SK-MEL-5 (cell line): ENCODE results near the gene TRPM8. TPM values are rescaled to one million over a fixed set of nuclear protein-coding genes. Genes with fewer than 3 reads are reported as not detected.
A peak's percentile ranks its signal among the peaks of the same experiment; 100 is the strongest.
"Not testable (repeated sequence)": the region's sequence is repeated elsewhere in the genome, so short reads cannot be mapped to it uniquely, and the experiment has no call there.

ENCODE experiments used
- DNase-seq: peaks from one replicate; pipeline ENCODE4 v3.0.0-alpha.2; 2016; ENCODE audit warnings: low read depth, low spot score
- in situ Hi-C: cut with HindIII; loops from 2 replicates; pipeline ENCODE4 v1.10.0; 2016; ENCODE audit warnings: low sequenced_read_pairs, high pct_unique_total_duplicates, low pct_unique_long_range_greater_than_20kb
- polyA plus RNA-seq, 2 experiments: library from polyadenylated mRNA; depleted of rRNA; stranded (reverse); fragments of >200 nt; gene quantifications; 2 replicates each; pipeline ENCODE4 v1.2.3, GENCODE V29; 2015
- total RNA-seq: library from RNA; depleted of rRNA; stranded (reverse); fragments of >200 nt; shearing (Covaris generic); gene quantifications from 2 replicates; pipeline ENCODE4 v1.2.3, GENCODE V29; 2014; rRNA removed

Gene TRPM8
- 28.7 and 32.7 TPM in 2 replicates for total RNA-seq
- 53.2 and 74.4 TPM in 2 replicates for polyA plus RNA-seq (2015; cell fraction: cytosol; rRNA removed)
- 220 and 236 TPM in 2 replicates for polyA plus RNA-seq (2015; cell fraction: nucleus; rRNA removed)

DNA sequence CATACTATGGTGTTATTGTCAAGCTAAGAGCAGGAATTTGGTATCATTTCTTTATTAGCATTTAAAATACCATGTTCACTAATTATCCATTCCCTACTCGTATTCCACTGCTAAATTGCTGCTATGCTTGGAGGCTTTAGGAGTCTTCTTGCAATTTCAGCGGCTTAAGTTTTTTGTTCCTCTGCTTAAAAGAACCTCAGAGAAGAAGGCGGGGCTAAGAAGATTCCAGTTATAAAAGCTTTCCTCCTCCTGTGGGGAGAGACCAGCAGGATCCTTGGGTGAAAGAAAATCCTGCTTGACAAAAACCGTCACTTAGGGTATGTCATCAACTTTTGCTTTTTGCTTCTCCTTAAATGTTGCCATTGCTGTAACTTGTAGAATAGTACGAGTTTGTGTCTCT is at the start of gene TRPM8:
TRPM8 (plus strand) TSS at position 258 of the 400 bp plus-strand sequence. CDS start 9,165 bp downstream, outside the sequence.
- no peak for DNase-seq
- in situ Hi-C loops, result no loop called here

DNA sequence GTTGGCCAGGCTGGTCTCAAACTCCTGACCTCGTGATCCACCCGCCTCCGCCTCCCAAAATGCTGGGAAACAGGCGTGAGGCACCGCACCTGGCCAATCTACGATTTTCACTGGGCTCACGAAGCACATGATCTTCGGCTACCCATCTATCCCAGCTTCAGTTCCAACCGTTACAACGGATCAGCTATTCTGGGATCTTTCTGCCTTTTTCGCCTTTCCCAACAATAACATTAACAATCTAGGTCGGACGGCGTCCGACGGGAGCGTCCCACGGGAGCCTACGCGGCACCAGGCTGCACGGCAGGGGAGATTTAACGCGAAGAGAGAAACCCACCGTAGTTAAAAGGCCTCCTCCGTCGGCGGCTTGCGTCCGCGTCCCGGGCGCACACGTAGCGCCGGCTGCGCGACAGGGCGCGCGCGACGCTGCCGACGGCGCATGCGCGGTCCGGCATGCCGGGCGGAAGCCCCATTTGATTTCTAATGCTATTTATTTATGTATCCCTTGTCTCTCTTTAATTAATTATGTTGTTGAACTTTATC is 49.1 kb upstream of the TRPM8 start, which contains the start of gene MSL3B:
MSL3B (minus strand) TSS at position 394 of the 540 bp plus-strand sequence.
- in situ Hi-C loops, result no loop called here
- peak; percentile 26 for DNase-seq

DNA sequence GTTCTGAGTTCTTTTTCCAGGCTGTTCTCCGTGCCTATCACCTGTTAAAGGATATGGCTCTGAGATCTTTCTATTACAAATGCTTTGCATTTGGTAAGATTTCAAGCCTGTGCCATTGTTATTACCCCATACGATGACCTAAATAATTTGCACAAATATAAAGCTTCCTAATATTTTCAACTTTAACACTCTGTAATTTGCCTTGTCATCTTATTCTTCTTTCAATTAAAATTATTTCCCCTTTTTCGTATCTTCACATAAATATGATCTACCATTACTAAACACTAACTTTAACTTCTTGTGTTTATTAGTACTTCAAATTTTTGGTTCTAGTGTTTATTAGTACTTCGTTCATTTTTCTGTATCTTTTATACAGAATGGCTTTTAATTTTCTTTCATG is 45.7 kb upstream of the TRPM8 start:
- no peak for DNase-seq
- in situ Hi-C loops, result no loop called here

DNA sequence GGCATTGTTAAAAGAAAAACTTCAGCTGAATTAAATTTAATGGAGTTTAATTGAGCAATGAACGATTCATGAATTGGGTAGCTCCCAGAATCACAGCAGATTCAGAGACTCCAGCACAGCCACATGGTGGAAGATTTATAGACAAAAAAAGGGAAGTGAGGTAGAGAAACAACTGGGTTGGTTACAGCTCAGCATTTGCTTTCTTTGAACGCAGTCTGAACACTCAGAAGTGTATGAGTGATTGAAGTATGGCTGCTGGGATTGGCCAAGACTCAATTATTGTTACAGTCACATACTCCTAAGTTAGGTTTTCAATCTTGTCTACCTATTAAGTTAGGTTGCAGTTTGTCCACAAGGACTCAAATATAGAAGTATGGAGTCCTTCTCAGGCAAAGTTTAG is 45.0 kb upstream of the TRPM8 start:
- DNase-seq, in situ Hi-C loops: not testable (repeated sequence)

DNA sequence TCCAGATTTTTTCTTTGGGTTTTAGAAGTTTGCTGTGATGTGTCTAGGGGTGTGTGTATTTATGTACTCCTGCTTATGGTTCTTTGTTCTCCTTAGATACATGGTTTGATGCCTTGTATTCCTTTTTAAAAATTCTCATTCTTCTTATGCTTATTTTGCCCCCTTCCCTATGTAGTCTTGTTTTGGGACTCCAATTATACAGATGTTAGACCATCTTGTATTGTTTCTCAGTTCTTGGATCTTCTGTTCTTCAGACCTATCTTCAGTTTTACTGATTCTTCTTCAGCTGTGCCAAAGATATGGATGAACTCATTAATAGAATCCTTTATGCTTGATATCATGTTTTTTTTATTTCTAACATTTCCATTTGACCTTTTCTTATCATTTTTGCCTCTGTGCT is 34.8 kb upstream of the TRPM8 start:
- in situ Hi-C loops, result no loop called here

DNA sequence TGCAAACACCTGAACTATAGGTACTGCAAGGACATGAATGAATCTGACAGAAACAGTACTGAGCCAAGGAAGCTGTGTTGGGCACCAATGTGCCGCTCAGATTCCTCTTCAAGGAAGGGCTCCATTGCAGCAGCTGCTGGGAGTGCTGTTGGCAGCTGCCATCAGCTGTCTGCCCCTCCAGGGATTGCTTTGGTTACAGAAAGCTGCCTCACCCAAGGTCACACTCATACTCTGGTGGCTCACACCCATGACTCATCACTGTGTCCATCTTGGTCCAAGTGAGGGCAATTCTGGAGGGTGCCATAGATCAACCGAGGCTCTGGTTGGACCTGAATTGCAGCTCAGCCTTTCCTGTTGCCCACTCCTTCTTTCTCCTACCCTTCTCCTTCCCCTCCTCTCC is 24.4 kb upstream of the TRPM8 start:
- DNase-seq, result no peak
- in situ Hi-C loops, result no loop called here

More for the DNA sequence above, 34.8 kb upstream of the TRPM8 start:
- no peak for DNase-seq

- in situ Hi-C loops, DNase-seq: not testable (repeated sequence)
Observed at GRCh38 chr2:233896253-233896652, 20.9 kb upstream of the TRPM8 start.

DNA sequence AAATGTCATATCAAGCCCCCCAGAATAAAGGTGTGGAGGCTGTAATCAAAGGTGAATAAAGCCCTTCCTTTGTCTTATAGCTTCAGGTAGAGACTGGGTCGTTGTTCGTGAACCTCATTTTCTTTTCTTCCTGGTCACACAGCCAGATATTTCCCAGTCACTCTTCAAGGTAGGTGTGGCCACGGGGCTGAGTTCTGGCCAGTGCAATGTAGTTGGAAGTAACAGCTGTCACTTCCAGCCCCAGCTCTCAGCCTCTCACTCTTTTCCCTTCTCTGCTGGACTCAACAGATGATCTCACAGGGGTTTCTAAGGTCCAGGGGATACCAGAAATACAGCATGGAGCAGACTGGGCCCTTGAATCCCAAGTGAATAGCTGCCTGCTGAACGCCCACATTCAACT is 15.8 kb upstream of the TRPM8 start:
- in situ Hi-C loops, result no loop called here
- DNase-seq, result no peak

GRCh38 chr2:233901884-233902283 is 15.3 kb upstream of the TRPM8 start:
- no peak for DNase-seq
- in situ Hi-C loops, result no loop called here

- in situ Hi-C loops, result no loop called here
- no peak for DNase-seq
Observed at GRCh38 chr2:233905945-233906344, 11.2 kb upstream of the TRPM8 start.

- DNase-seq, result no peak
- in situ Hi-C loops, result no loop called here
Observed at GRCh38 chr2:233907627-233908026, 9.5 kb upstream of the TRPM8 start.

DNA sequence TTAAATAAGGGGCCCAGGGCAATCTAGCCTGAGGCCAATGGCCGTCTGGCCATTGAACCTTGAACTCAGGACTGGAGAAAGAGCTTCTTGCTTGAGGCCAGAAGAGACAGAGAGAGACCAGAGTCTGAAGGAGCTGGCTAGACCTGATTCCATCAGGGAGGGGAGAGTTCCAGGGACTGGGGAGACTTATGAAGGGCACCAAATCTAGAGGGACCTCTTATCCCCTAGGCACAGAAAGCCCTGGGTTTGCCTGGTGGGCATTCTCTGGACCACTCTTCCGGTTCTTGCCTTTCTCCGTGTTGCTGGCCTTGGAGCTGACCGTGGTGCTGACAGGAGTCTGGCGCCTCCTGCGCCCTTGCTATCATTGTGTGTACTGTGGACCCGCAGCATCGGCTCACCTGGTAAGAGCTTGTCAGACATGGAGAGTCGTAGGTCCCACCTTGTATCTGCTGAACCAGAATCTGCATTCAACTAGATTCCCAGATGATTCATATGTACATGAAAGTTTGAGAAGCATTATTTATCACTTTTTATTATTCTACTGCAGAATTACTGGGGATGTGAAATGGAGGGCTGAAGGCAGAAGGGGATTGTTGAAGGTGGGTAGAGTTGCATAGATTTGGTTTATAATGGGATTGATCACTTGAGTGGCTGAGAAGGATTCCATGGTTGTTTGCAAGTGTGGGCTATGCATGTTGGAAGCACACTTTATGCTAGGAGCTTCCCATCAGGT is 4.3 kb upstream of the TRPM8 start:
- peak; percentile 30 for DNase-seq

GRCh38 chr2:233915128-233915527 is 2.0 kb upstream of the TRPM8 start:
- DNase-seq, result peak; percentile 24
- in situ Hi-C loops, result no loop called here

More for the DNA sequence above, 4.3 kb upstream of the TRPM8 start:
- in situ Hi-C loops, result no loop called here

GRCh38 chr2:233919319-233919718 is 2.1 kb downstream of the TRPM8 start:
- no peak for DNase-seq
- in situ Hi-C loops, result no loop called here

- in situ Hi-C loops, result no loop called here
- no peak for DNase-seq
Observed at GRCh38 chr2:233919938-233920337, 2.8 kb downstream of the TRPM8 start.

DNA sequence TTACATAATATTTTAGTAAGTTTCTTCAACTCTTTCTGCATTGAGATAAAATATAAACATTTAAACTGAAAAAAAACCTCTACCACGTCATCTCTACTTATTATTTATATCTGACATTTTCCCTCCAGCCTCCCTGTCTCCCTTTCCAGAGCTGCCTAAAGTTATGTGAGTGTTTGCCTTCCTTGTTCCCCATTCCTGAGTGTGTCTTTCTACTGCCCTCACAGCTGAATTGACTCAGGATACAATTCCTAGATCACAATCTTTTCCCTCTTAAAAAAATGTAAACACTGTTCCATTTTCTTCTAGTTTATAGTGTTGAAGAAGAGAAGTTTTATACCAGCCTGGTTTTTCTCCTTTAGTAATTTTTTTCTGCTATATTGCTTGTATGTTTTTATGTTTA is 5.3 kb downstream of the TRPM8 start:
- DNase-seq, result no peak
- in situ Hi-C loops, result no loop called here

GRCh38 chr2:233925402-233925801 is 8.2 kb downstream of the TRPM8 start:
- in situ Hi-C loops, result no loop called here
- DNase-seq, result no peak

DNA sequence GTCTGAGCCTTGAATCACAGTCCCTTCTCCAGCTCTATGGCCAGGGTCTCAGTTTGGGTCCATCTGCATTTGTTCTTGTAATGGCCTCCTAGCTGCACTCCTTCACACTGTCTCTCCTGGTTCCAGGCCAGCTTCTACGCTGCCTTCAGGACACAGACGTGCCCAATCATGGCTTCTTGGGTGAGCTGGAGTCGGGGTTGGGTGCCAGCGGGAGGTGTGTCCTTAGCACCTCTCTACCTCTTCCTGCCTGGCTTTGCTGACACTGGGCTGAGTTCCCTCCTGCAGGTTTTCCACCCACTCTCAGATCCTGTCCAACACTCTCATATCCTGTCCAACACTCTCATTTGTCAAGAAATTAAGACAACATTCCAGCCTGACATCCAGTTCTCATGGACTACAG is 9.6 kb downstream of the TRPM8 start:
- in situ Hi-C loops, result no loop called here
- DNase-seq, result no peak
